Type B pancreatic cell (in vitro differentiated cells): ENCODE measurements around the gene SCOC. TPM values are rescaled to one million over a fixed set of nuclear protein-coding genes. Genes with fewer than 3 reads are reported as not detected.
A peak's percentile ranks its signal among the peaks of the same experiment; 100 is the strongest.

Experiments
- DNase-seq: peaks from one replicate; pipeline ENCODE4 v3.0.0; 2021; ENCODE audit warnings: mixed read lengths; ENCODE audit not compliant: unreplicated experiment; ENCODE audit errors: extremely low spot score
- H3K27ac Mint-ChIP-seq: 2 replicates; pipeline ENCODE4 v1.8.0; 2021; ENCODE audit warnings: mild to moderate bottlenecking, mixed read lengths
- H3K27me3 Mint-ChIP-seq: 2 replicates; pipeline ENCODE4 v1.8.0; 2021; ENCODE audit warnings: mixed read lengths
- H3K36me3 Mint-ChIP-seq: 2 replicates; pipeline ENCODE4 v1.8.0; 2021; ENCODE audit warnings: mixed read lengths
- H3K4me1 Mint-ChIP-seq: one replicate; pipeline ENCODE4 v1.8.0; 2021; ENCODE audit warnings: mixed read lengths; ENCODE audit not compliant: unreplicated experiment
- H3K4me3 Mint-ChIP-seq: 2 replicates; pipeline ENCODE4 v1.8.0; 2021; ENCODE audit warnings: mild to moderate bottlenecking, mixed read lengths
- H3K9me3 Mint-ChIP-seq: 2 replicates; pipeline ENCODE4 v1.8.0; 2021; ENCODE audit warnings: mixed read lengths
- total RNA-seq: library from RNA; stranded (reverse); gene quantifications from 2 replicates; pipeline ENCODE4 v1.2.1, GENCODE V29; 2021; ENCODE audit warnings: low replicate concordance
- TF ChIP-seq, protein P1 (sequence below): fragments of 200-600 bp; sonication (generic); conservative IDR thresholded peaks from 2 replicates; pipeline ENCODE4 v1.5.0; 2021; ENCODE audit warnings: antibody characterized with exemption, mild to moderate bottlenecking

SCOC gene
- total RNA-seq, 1 donor from 2014 or later, result 51.4 TPM

DNA sequence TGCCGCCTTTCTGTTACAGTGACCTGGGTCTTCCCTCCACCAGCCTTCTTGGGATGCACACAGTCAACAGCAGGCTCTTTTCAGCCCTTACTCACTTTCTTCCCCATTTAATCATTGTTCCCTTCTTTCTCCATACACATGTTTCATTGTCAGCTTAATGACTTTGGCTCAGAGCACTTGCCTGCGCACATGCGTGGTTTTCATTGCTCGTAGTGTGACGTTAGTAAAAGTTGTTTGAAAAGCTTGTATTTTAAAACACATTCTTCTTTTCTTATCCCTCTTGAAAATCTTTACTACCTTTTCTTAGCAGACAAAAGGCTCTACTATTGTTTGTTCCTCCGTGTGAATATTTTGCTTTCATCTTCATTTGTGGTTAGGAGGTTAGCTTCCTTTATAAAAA lies 19.7 kb upstream of the SCOC start:
- no peaks in the 10 kb centered on the region for H3K9me3 Mint-ChIP-seq
- no peaks in the 10 kb centered on the region for H3K36me3 Mint-ChIP-seq
- no peak for DNase-seq
- no peak overlapping the region for H3K4me3 Mint-ChIP-seq
- H3K4me1 Mint-ChIP-seq, result peaks cover 9% of the 10 kb centered on the region
- TF ChIP-seq, protein P1, sequence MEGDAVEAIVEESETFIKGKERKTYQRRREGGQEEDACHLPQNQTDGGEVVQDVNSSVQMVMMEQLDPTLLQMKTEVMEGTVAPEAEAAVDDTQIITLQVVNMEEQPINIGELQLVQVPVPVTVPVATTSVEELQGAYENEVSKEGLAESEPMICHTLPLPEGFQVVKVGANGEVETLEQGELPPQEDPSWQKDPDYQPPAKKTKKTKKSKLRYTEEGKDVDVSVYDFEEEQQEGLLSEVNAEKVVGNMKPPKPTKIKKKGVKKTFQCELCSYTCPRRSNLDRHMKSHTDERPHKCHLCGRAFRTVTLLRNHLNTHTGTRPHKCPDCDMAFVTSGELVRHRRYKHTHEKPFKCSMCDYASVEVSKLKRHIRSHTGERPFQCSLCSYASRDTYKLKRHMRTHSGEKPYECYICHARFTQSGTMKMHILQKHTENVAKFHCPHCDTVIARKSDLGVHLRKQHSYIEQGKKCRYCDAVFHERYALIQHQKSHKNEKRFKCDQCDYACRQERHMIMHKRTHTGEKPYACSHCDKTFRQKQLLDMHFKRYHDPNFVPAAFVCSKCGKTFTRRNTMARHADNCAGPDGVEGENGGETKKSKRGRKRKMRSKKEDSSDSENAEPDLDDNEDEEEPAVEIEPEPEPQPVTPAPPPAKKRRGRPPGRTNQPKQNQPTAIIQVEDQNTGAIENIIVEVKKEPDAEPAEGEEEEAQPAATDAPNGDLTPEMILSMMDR, result no peak
- H3K27me3 Mint-ChIP-seq, result peaks cover 8% of the 10 kb centered on the region
- H3K27ac Mint-ChIP-seq, result no peak overlapping the region

DNA sequence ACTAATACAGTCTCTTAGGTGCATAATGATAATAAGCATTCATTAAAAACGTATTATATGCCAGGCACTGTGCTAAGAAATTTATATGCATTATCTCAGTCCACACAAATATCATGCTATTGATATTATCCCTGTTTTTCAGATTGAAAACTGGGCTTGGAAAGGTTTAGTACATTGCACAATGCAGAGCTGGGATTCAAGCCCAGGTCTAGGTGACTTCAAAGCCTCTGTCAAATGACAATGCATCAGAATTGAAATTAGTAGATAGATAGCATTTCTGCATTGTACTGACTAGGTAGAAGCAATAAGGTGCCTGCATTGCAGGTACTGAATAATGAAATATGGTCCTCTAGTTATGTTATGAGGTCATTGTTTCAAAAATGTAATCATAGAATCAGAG lies 18.2 kb upstream of the SCOC start:
- no peaks in the 10 kb centered on the region for H3K9me3 Mint-ChIP-seq
- H3K36me3 Mint-ChIP-seq, result no peaks in the 10 kb centered on the region
- H3K4me1 Mint-ChIP-seq, result no peaks in the 10 kb centered on the region
- no peak for DNase-seq
- TF ChIP-seq, protein P1, result no peak
- H3K4me3 Mint-ChIP-seq, result no peak overlapping the region
- no peak overlapping the region for H3K27ac Mint-ChIP-seq
- peaks cover 4% of the 10 kb centered on the region for H3K27me3 Mint-ChIP-seq

DNA sequence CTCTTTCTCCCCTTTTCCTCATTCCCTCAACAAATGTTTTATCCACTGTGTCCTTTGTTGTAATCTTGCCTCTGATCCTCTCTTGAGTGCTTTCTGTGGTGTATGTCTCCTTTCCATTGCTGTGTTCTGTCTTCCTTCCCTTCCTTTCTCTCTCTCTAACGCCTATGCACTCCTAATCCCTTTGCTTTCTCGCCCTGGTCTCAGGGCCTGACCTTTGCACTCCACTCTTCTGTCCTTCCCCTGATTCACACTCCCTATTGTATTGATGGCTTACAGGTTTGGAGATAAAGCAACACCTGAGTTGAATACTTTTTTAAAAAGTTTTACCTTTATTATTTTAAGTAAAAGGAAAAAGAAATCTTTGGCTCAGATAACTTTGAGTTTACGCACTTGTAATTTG lies 15.6 kb upstream of the SCOC start:
- Mint-ChIP-seq H3K27me3 (peaks cover 4% of the 10 kb centered on the region), H3K9me3 (no peaks in the 10 kb centered on the region), H3K36me3 (no peaks in the 10 kb centered on the region), H3K27ac (no peak overlapping the region), H3K4me1 (no peaks in the 10 kb centered on the region), H3K4me3 (no peak overlapping the region)
- no peak for DNase-seq
- TF ChIP-seq, protein P1, result no peak

DNA sequence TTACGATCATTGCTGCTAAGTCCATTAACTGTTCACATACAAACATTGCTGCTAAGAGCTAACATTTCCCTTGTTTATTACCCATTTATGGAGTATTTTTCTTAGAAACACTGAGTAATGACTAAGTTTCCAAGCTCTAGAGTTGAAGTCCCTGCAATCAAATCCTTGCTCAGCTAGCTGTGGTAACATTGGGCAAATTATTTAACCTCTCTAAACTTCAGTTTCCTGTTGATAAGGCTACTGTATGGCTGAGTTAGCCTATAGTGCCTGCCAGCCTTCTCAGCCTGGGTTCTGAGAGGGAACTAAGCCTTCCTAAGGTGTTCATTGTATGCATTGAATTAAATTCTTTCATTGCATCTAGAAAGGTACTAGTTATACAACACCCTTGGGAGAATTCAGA lies 15.2 kb upstream of the SCOC start:
- Mint-ChIP-seq H3K4me1 (no peaks in the 10 kb centered on the region), H3K36me3 (no peaks in the 10 kb centered on the region), H3K4me3 (no peak overlapping the region), H3K9me3 (no peaks in the 10 kb centered on the region), H3K27ac (no peak overlapping the region), H3K27me3 (peaks cover 4% of the 10 kb centered on the region)
- DNase-seq, result no peak
- TF ChIP-seq, protein P1, result no peak

DNA sequence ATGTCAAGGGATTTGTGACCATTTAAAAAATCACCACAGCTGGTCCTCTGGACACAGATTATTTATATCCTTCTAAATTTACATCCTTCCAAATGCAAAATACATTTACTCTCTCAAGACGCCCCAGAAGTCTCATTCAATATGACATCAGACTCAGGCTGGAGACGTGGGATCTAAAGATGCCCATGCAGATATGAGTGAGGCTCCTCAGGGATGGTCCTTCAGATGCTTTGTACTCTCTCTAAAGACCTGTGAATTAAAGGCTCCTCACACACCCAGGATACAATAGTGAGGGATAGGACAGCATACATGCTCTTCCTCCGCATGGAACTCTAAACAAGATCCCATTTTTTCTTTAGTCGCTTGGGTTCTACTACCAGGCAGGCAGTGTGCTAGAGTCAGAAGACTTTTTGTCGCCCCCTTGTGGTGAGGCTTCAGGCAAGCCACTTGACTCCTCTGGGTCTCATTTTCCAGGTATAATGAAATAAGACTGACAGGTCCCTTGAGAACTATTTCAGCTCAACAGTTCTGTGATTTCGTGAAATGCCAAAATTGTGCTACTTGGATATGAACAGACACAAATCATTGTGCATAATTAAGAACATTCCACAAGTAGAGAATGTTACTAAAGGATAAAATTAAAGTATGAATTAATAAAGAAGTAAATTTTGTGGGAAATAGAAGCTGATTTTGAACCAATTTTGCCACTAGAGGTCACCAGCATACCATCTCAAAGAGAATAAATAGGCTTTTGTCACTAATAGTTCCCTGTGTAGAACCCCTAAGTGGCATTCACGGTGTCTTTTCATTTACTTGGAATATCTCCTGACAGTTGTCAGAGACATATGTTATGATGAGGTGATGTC lies 13.7 kb upstream of the SCOC start:
- Mint-ChIP-seq H3K27me3 (peaks cover 4% of the 10 kb centered on the region), H3K9me3 (no peaks in the 10 kb centered on the region), H3K4me3 (no peak overlapping the region), H3K4me1 (no peaks in the 10 kb centered on the region), H3K36me3 (no peaks in the 10 kb centered on the region), H3K27ac (no peak overlapping the region)
- TF ChIP-seq, protein P1, result peak; percentile 92
- no peak for DNase-seq
